K562 (cell line): ENCODE data around the gene LY6G5B. TPM values are rescaled to one million over a fixed set of nuclear protein-coding genes. Genes with fewer than 3 reads are reported as not detected.
A peak's percentile ranks its signal among the peaks of the same experiment; 100 is the strongest.

ENCODE experiments used
- CBX3 ChIP-seq, 2 experiments: IDR thresholded peaks; 1 replicate in 1 of 2; 2 replicates in 1 of 2; pipeline ENCODE4 v1.6.1; 2012; ENCODE audit warnings: inconsistent platforms in 2 of 2, low read length in 2 of 2, borderline replicate concordance in 1 of 2, control low read depth in 1 of 2
- DMBX1 ChIP-seq: fragments of 250-450 bp; sonication (Bioruptor Pico); IDR thresholded peaks from 2 replicates; pipeline ENCODE4 v1.8.0; 2022; ENCODE audit warnings: inconsistent platforms, mild to moderate bottlenecking, moderate library complexity, borderline replicate concordance
- ELF2 ChIP-seq: fragments of 250-450 bp; sonication (Bioruptor Pico); IDR thresholded peaks from 2 replicates; pipeline ENCODE4 v1.5.0; 2021; ENCODE audit warnings: mild to moderate bottlenecking
- MAFF ChIP-seq: IDR thresholded peaks from 2 replicates; pipeline ENCODE4 v1.6.1; 2012; ENCODE audit warnings: low read length, improper control_type of control experiment
- MCM7 ChIP-seq, 2 experiments: fragments of 450-650 bp; IDR thresholded peaks; 2 replicates each; pipeline ENCODE4 v1.6.1; 2016 to 2018
- NFATC3 ChIP-seq: fragments of 450-650 bp; IDR thresholded peaks from 2 replicates; pipeline ENCODE4 v1.6.1; 2017; ENCODE audit warnings: mild to moderate bottlenecking
- NR2C1 ChIP-seq, 2 experiments: fragments of 450-650 bp; IDR thresholded peaks; 2 replicates each; pipeline ENCODE4 v1.6.1; 2017; ENCODE audit warnings: mild to moderate bottlenecking in 2 of 2, antibody characterized with exemption in 1 of 2, inconsistent platforms in 1 of 2, missing compliant biosample characterization in 1 of 2, missing genetic modification characterization in 1 of 2
- NR2F6 ChIP-seq: fragments of 450-650 bp; formaldehyde crosslinking; IDR thresholded peaks from 2 replicates; pipeline ENCODE4 v1.4.0; 2020; ENCODE audit warnings: mild to moderate bottlenecking
- POLR2AphosphoS5 ChIP-seq: IDR thresholded peaks from 2 replicates; pipeline ENCODE4 v1.6.1; 2011; ENCODE audit warnings: mild to moderate bottlenecking, low read depth, low read length, moderate library complexity; ENCODE audit not compliant: control insufficient read depth, insufficient read depth
- PRPF4 ChIP-seq: fragments of 200-400 bp; formaldehyde crosslinking; IDR thresholded peaks from one replicate; pipeline ENCODE4 v1.6.1; 2017; ENCODE audit warnings: low read length, low read depth, mild to moderate bottlenecking; ENCODE audit not compliant: insufficient read depth, poor library complexity, severe bottlenecking
- SAP30 ChIP-seq: fragments of 200-600 bp; sonication (generic); IDR thresholded peaks from 2 replicates; pipeline ENCODE4 v1.6.1; 2012; ENCODE audit warnings: borderline replicate concordance, low read depth, mild to moderate bottlenecking, moderate library complexity, low read length, control low read depth, inconsistent platforms; ENCODE audit not compliant: insufficient read depth, poor library complexity, severe bottlenecking
- TCF7 ChIP-seq: sonication (generic); IDR thresholded peaks from 2 replicates; pipeline ENCODE4 v1.6.1; 2016; ENCODE audit warnings: antibody characterized with exemption, borderline replicate concordance
- TSC22D4 ChIP-seq: fragments of 450-650 bp; IDR thresholded peaks from 2 replicates; pipeline ENCODE4 v1.6.1; 2016; ENCODE audit warnings: missing genetic modification characterization, missing biosample characterization, control low read depth
- ZNF668 ChIP-seq: fragments of 250-450 bp; sonication (Bioruptor Pico); IDR thresholded peaks from 2 replicates; pipeline ENCODE4 v1.8.0; 2022; ENCODE audit warnings: mild to moderate bottlenecking, inconsistent platforms
- polyA plus RNA-seq, 8 experiments: library from polyadenylated mRNA; depleted of rRNA in 4 of 8; stranded (reverse) in 5 of 8; unstranded in 3 of 8; fragments of >200 nt; fragmentation: Nextera tagmentation in 2 of 8; fragmentation: Illumina TruSeq in 1 of 8; extraction: Ambion mirVana in 2 of 8; extraction: Trizol in 1 of 8; gene quantifications; 2 replicates each; pipeline versions ENCODE4 v1.2.1 to v1.2.3, GENCODE V29; 2011 to 2014; ENCODE audit warnings: inconsistent platforms in 1 of 8, missing spikeins in 1 of 8
- total RNA-seq, 7 experiments: library from RNA; depleted of rRNA in 6 of 7; stranded (reverse); fragments of >200 nt in 6 of 7; fragmentation: Illumina TruSeq in 2 of 7; extraction: Trizol in 2 of 7; gene quantifications; 2 replicates each; pipeline versions ENCODE4 v1.2.1 to v1.2.3, GENCODE V29; 2011 to 2021; ENCODE audit warnings: low replicate concordance in 1 of 7
- TF ChIP-seq, protein P1 (sequence below), 2 experiments: fragments of 200-800 bp in 1 of 2; sonication (Bioruptor generic) in 1 of 2; sonication (generic) in 1 of 2; formaldehyde crosslinking in 1 of 2; IDR thresholded peaks in 1 of 2; conservative IDR thresholded peaks in 1 of 2; 2 replicates each; pipeline versions ENCODE4 v1.5.0 to v1.6.1; 2016 to 2020; ENCODE audit warnings: missing compliant biosample characterization in 1 of 2, missing genetic modification characterization in 1 of 2, missing genetic modification reagents in 1 of 2
- TF ChIP-seq, protein P2 (sequence below): fragments of 250-450 bp; sonication (Bioruptor Pico); IDR thresholded peaks from 2 replicates; pipeline ENCODE4 v1.4.0; 2020
- TF ChIP-seq, protein P3 (sequence below), 2 experiments: IDR thresholded peaks in 1 of 2; conservative IDR thresholded peaks in 1 of 2; 2 replicates each; pipeline ENCODE4 v1.6.1; 2016; ENCODE audit warnings: low read depth in 2 of 2, mild to moderate bottlenecking in 1 of 2, missing compliant biosample characterization in 1 of 2, missing genetic modification characterization in 1 of 2, moderate library complexity in 1 of 2
- TF ChIP-seq, protein P4 (sequence below): fragments of 450-650 bp; IDR thresholded peaks from 2 replicates; pipeline ENCODE4 v1.6.1; 2017; ENCODE audit warnings: mild to moderate bottlenecking, moderate library complexity

Gene LY6G5B
- total and polyA plus RNA-seq, 9 of the 15 experiments (the other 6 are each of a cell fraction or from before 2014, with no cell fraction given) = 6.0 to 27.0 (median 7.5) TPM

DNA sequence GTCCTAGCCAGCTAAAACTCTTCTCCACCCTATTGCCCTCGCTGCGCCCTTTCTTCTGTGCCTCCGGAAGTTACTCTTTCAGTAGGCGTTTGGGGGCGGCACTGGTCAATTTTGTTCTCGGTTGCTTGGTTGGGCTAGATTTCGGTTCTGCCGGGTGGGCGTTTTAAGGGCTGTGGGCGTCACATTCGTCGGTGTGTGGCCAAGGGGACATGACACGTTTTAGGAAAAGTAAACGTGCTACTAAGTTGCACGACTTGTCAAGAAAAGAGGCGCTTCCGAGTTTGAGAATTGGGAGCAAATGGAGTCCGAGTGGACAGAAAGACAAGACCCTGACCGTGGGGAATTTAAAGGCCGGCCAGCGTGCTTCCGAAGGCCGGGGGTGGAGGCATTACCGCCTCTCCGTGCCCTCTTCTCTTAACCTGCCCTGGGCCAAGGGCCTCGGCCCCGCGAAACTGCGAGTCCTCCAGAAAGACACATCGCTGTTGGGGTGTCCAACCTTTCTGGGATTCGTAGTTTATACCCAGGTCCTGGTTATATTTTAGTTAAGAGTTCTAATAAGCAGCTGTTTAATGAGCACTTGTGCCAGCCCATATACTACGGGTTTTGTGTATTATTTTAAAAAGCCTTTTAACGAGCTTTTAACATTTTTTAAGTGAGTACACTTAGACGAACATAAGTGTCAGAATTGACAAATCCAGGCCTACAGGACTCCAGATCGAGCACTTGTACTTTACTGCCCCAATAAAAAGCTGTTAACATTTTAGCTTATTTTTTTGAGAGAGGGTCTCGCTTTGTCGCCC, 16.7 kb upstream of the LY6G5B start (continued):
- TF ChIP-seq MAFF (peak; percentile 19; the same call in 1 of the 2 replicates), NFATC3 (peak; percentile 79), SAP30 (peak; percentile 81), PRPF4 (peak; percentile 8), ZNF668 (CRISPR knock-in tag) (peak; percentile 38; the same call in 1 of the 2 replicates), CBX3 (IDR thresholded peaks at IDR 0.05; ENCODE audit: borderline replicate concordance in 1 of 2, low read length in 2 of 2) (peak in 1 of 2 experiments; percentile 61; a peak in 2 of 3 replicates), TCF7 (no peak), DMBX1 (CRISPR knock-in tag) (peak; percentile 78; the same call in 1 of the 2 replicates), NR2C1 (IDR thresholded peaks at IDR 0.05) (no peak), NR2C1 (tag; IDR thresholded peaks at IDR 0.05) (peak; percentile 90), TSC22D4 (tag) (no peak), MCM7 (IDR thresholded peaks at IDR 0.05) (peak in 1 of 2 experiments; percentile 87; a peak in 1 of 4 replicates), NR2F6 (CRISPR knock-in tag) (no peak), POLR2AphosphoS5 (peak; percentile 94), ELF2 (CRISPR knock-in tag) (peak; percentile 79)
- TF ChIP-seq, protein P1, sequence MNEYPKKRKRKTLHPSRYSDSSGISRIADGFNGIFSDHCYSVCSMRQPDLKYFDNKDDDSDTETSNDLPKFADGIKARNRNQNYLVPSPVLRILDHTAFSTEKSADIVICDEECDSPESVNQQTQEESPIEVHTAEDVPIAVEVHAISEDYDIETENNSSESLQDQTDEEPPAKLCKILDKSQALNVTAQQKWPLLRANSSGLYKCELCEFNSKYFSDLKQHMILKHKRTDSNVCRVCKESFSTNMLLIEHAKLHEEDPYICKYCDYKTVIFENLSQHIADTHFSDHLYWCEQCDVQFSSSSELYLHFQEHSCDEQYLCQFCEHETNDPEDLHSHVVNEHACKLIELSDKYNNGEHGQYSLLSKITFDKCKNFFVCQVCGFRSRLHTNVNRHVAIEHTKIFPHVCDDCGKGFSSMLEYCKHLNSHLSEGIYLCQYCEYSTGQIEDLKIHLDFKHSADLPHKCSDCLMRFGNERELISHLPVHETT (CRISPR knock-in tag; conservative IDR thresholded peaks at IDR 0.05 in 1 of 2, IDR thresholded peaks at IDR 0.05 in 1 of 2) = peak in 1 of 2 experiments; percentile 72; a peak in 2 of 4 replicates
- TF ChIP-seq, protein P2, sequence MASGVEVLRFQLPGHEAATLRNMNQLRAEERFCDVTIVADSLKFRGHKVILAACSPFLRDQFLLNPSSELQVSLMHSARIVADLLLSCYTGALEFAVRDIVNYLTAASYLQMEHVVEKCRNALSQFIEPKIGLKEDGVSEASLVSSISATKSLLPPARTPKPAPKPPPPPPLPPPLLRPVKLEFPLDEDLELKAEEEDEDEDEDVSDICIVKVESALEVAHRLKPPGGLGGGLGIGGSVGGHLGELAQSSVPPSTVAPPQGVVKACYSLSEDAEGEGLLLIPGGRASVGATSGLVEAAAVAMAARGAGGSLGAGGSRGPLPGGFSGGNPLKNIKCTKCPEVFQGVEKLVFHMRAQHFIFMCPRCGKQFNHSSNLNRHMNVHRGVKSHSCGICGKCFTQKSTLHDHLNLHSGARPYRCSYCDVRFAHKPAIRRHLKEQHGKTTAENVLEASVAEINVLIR (CRISPR knock-in tag) = 0 out of 2 replicates have a peak, but pooled peaks have one; percentile 5
- TF ChIP-seq, protein P3, sequence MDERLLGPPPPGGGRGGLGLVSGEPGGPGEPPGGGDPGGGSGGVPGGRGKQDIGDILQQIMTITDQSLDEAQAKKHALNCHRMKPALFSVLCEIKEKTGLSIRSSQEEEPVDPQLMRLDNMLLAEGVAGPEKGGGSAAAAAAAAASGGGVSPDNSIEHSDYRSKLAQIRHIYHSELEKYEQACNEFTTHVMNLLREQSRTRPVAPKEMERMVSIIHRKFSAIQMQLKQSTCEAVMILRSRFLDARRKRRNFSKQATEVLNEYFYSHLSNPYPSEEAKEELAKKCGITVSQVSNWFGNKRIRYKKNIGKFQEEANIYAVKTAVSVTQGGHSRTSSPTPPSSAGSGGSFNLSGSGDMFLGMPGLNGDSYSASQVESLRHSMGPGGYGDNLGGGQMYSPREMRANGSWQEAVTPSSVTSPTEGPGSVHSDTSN (CRISPR knock-in tag; IDR thresholded peaks at IDR 0.05; ENCODE audit: low read depth) = no peak
- TF ChIP-seq, protein P3 (tag; conservative IDR thresholded peaks at IDR 0.05; ENCODE audit: low read depth) = peak; percentile 6; the same call in 1 of the 2 replicates
- TF ChIP-seq, protein P4, sequence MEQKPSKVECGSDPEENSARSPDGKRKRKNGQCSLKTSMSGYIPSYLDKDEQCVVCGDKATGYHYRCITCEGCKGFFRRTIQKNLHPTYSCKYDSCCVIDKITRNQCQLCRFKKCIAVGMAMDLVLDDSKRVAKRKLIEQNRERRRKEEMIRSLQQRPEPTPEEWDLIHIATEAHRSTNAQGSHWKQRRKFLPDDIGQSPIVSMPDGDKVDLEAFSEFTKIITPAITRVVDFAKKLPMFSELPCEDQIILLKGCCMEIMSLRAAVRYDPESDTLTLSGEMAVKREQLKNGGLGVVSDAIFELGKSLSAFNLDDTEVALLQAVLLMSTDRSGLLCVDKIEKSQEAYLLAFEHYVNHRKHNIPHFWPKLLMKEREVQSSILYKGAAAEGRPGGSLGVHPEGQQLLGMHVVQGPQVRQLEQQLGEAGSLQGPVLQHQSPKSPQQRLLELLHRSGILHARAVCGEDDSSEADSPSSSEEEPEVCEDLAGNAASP = no peak
